HepG2 (cell line): Measurements from ENCODE around the gene ALB. TPM values are rescaled to one million over a fixed set of nuclear protein-coding genes. Genes with fewer than 3 reads are reported as not detected.

Experiments
- ATF7-NPFF ChIP-seq: sonication (generic); formaldehyde crosslinking; IDR thresholded peaks from 2 replicates; pipeline ENCODE4 v1.8.1; 2023; ENCODE audit warnings: mild to moderate bottlenecking, low read depth, missing genetic modification reagents, moderate library complexity
- ERF ChIP-seq: IDR thresholded peaks from 2 replicates; pipeline ENCODE4 v1.6.1; 2018; ENCODE audit warnings: missing biosample characterization, missing genetic modification reagents
- FOXC1 ChIP-seq: sonication (generic); formaldehyde crosslinking; IDR thresholded peaks from 2 replicates; pipeline ENCODE4 v1.8.0; 2022; ENCODE audit warnings: mild to moderate bottlenecking, missing genetic modification reagents, borderline replicate concordance
- HDAC6 ChIP-seq: fragments of 200-600 bp; sonication (generic); IDR thresholded peaks from 2 replicates; pipeline ENCODE4 v1.7.0; 2017; ENCODE audit warnings: mild to moderate bottlenecking, antibody characterized with exemption, low read length, low read depth
- HNF4G ChIP-seq, 2 experiments: sonication (generic) in 1 of 2; formaldehyde crosslinking in 1 of 2; IDR thresholded peaks; 2 replicates each; pipeline versions ENCODE4 v1.4.0 to v1.6.1; 2011 to 2020; ENCODE audit warnings: borderline replicate concordance in 2 of 2, low read depth in 2 of 2, mild to moderate bottlenecking in 2 of 2, low read length in 1 of 2, missing genetic modification reagents in 1 of 2, moderate library complexity in 1 of 2
- JUNB ChIP-seq: sonication (generic); formaldehyde crosslinking; IDR thresholded peaks from 2 replicates; pipeline ENCODE4 v1.8.0; 2022; ENCODE audit warnings: missing genetic modification reagents, mild to moderate bottlenecking, borderline replicate concordance
- MTERF4 ChIP-seq: sonication (generic); formaldehyde crosslinking; IDR thresholded peaks from 2 replicates; pipeline ENCODE4 v1.8.0; 2023; ENCODE audit warnings: mild to moderate bottlenecking, missing genetic modification reagents
- NKX3-1 ChIP-seq: sonication (generic); formaldehyde crosslinking; IDR thresholded peaks from 2 replicates; pipeline ENCODE4 v1.5.0; 2020; ENCODE audit warnings: missing genetic modification reagents
- NPAS2 ChIP-seq: sonication (generic); formaldehyde crosslinking; IDR thresholded peaks from 2 replicates; pipeline ENCODE4 v1.8.0; 2022; ENCODE audit warnings: mild to moderate bottlenecking, missing genetic modification reagents, borderline replicate concordance
- PHF8 ChIP-seq: sonication (generic); formaldehyde crosslinking; IDR thresholded peaks from 2 replicates; pipeline ENCODE4 v1.5.0; 2020; ENCODE audit warnings: missing genetic modification reagents
- POLR2AphosphoS5 ChIP-seq: IDR thresholded peaks from 2 replicates; pipeline ENCODE4 v1.6.1; 2012; ENCODE audit warnings: low read depth, low read length
- SATB2 ChIP-seq: sonication (generic); formaldehyde crosslinking; IDR thresholded peaks from 2 replicates; pipeline ENCODE4 v1.5.0; 2020; ENCODE audit warnings: missing genetic modification reagents
- SCMH1 ChIP-seq: sonication (generic); formaldehyde crosslinking; IDR thresholded peaks from 2 replicates; pipeline ENCODE4 v1.9.0; 2021; ENCODE audit warnings: missing genetic modification reagents, mild to moderate bottlenecking, borderline replicate concordance
- SRSF4 ChIP-seq: fragments of 200-400 bp; formaldehyde crosslinking; IDR thresholded peaks from one replicate; pipeline ENCODE4 v1.6.1; 2018; ENCODE audit warnings: mild to moderate bottlenecking, low read depth, low read length, moderate library complexity; ENCODE audit not compliant: poor library complexity, severe bottlenecking
- SSRP1 ChIP-seq: IDR thresholded peaks from 2 replicates; pipeline ENCODE4 v1.6.1; 2016; ENCODE audit warnings: control low read depth
- ZBTB1 ChIP-seq: sonication (generic); formaldehyde crosslinking; IDR thresholded peaks from 2 replicates; pipeline ENCODE4 v1.4.0; 2020; ENCODE audit warnings: missing genetic modification reagents, borderline replicate concordance
- ZBTB34 ChIP-seq: sonication (generic); formaldehyde crosslinking; IDR thresholded peaks from 2 replicates; pipeline ENCODE4 v1.8.0; 2022; ENCODE audit warnings: mild to moderate bottlenecking, missing genetic modification reagents
- ZFP37 ChIP-seq: sonication (generic); formaldehyde crosslinking; IDR thresholded peaks from 2 replicates; pipeline ENCODE4 v1.4.0; 2020; ENCODE audit warnings: missing genetic modification reagents, borderline replicate concordance
- ZNF24 ChIP-seq: fragments of 450-650 bp; IDR thresholded peaks from 2 replicates; pipeline ENCODE4 v1.6.1; 2017; ENCODE audit warnings: antibody characterized with exemption, mild to moderate bottlenecking
- ZNF292 ChIP-seq: sonication (generic); formaldehyde crosslinking; IDR thresholded peaks from 2 replicates; pipeline ENCODE4 v1.8.1; 2022; ENCODE audit warnings: mild to moderate bottlenecking, low read depth, missing genetic modification reagents, borderline replicate concordance
- ZNF337 ChIP-seq: sonication (generic); formaldehyde crosslinking; IDR thresholded peaks from 2 replicates; pipeline ENCODE4 v1.5.1; 2020; ENCODE audit warnings: missing genetic modification reagents, low read depth, mild to moderate bottlenecking, borderline replicate concordance
- ZNF543 ChIP-seq: sonication (generic); formaldehyde crosslinking; IDR thresholded peaks from 2 replicates; pipeline ENCODE4 v1.4.0; 2020; ENCODE audit warnings: mild to moderate bottlenecking, missing genetic modification reagents
- ZNF841 ChIP-seq: sonication (generic); formaldehyde crosslinking; IDR thresholded peaks from 2 replicates; pipeline ENCODE4 v1.8.1; 2023; ENCODE audit warnings: missing genetic modification reagents, borderline replicate concordance
- polyA plus RNA-seq, 8 experiments: library from polyadenylated mRNA; depleted of rRNA in 3 of 8; stranded (reverse) in 7 of 8; unstranded in 1 of 8; fragments of >200 nt; fragmentation: Illumina TruSeq in 4 of 8; extraction: Trizol in 4 of 8; gene quantifications; 2 replicates each; pipeline versions ENCODE4 v1.2.1 to v1.2.3, GENCODE V29; 2011 to 2016; ENCODE audit warnings: low read depth in 4 of 8, missing spikeins in 1 of 8, mixed read lengths in 1 of 8; ENCODE audit not compliant: insufficient read depth in 1 of 8
- total RNA-seq, 5 experiments: library from RNA; depleted of rRNA; stranded (reverse); fragments of >200 nt; fragmentation: Illumina TruSeq; extraction: Trizol; gene quantifications; 2 replicates each; pipeline ENCODE4 v1.2.3, GENCODE V29; 2016; ENCODE audit warnings: low read depth in 1 of 5
- TF ChIP-seq, protein P1 (sequence below): sonication (generic); formaldehyde crosslinking; IDR thresholded peaks from 2 replicates; pipeline ENCODE4 v1.5.0; 2020; ENCODE audit warnings: mild to moderate bottlenecking, missing genetic modification reagents

ALB gene
- total and polyA plus RNA-seq, 2 of the 13 experiments (the other 11 are each of a cell fraction or from before 2014, with no cell fraction given): 22,259 to 22,625 TPM

DNA sequence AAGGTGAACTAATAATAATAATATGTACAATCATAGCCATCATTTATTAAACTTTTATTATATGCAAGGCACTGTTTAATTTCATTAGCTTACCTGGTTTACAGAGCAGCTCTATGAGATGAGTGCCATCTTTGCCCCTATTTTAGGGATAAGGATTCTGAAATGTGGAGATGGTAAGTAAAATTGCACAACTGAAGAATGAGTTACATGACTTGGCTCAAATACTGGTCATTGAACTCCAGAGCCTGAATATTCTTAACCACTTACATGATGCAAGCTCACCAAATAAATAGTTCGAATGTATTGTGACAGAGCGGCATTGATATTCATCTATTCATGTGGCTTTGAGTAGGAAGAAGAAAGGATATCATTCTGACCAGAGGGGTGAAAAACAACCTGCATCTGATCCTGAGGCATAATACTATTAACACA lies 11.7 kb downstream of the ALB start (continued):
- peak; percentile 89 for TF ChIP-seq POLR2AphosphoS5
- no peak for TF ChIP-seq ZNF337 (CRISPR knock-in tag)
- TF ChIP-seq ZNF543 (CRISPR knock-in tag): no peak
- no peak for TF ChIP-seq ZNF292 (CRISPR knock-in tag)
- TF ChIP-seq NKX3-1: no peak
- no peak for TF ChIP-seq HDAC6
- TF ChIP-seq ZBTB1 (CRISPR knock-in tag): no peak
- TF ChIP-seq HNF4G (IDR thresholded peaks at IDR 0.05; ENCODE audit: borderline replicate concordance, low read depth, low read length): no peak
- no peak for TF ChIP-seq HNF4G (CRISPR knock-in tag; IDR thresholded peaks at IDR 0.05; ENCODE audit: borderline replicate concordance, low read depth)
- no peak for TF ChIP-seq ZFP37
- no peak for TF ChIP-seq NPAS2 (CRISPR knock-in tag)
- TF ChIP-seq JUNB: no peak
- no peak for TF ChIP-seq SRSF4
- TF ChIP-seq MTERF4 (CRISPR knock-in tag): no peak
- no peak for TF ChIP-seq PHF8 (CRISPR knock-in tag)
- no peak for TF ChIP-seq ZNF24
- 0 out of 2 replicates have a peak, but pooled peaks have one; percentile 64 for TF ChIP-seq ZNF841 (CRISPR knock-in tag)
- TF ChIP-seq ZBTB34 (CRISPR knock-in tag): no peak
- TF ChIP-seq, protein P1, sequence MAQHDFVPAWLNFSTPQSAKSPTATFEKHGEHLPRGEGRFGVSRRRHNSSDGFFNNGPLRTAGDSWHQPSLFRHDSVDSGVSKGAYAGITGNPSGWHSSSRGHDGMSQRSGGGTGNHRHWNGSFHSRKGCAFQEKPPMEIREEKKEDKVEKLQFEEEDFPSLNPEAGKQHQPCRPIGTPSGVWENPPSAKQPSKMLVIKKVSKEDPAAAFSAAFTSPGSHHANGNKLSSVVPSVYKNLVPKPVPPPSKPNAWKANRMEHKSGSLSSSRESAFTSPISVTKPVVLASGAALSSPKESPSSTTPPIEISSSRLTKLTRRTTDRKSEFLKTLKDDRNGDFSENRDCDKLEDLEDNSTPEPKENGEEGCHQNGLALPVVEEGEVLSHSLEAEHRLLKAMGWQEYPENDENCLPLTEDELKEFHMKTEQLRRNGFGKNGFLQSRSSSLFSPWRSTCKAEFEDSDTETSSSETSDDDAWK (CRISPR knock-in tag): no peak
- no peak for TF ChIP-seq SATB2 (CRISPR knock-in tag)
- peak; percentile 52 for TF ChIP-seq SSRP1 (CRISPR knock-in tag)
- TF ChIP-seq ATF7-NPFF (CRISPR knock-in tag): no peak
- no peak for TF ChIP-seq ERF (CRISPR knock-in tag)
- no peak for TF ChIP-seq FOXC1
- TF ChIP-seq SCMH1 (CRISPR knock-in tag): no peak
